Activated T-helper 9 cell treated with anti-CD3 and anti-CD28 coated beads, Interleukin-2, amount 50 U/mL, for 16 hours (primary cell): ENCODE measurements around the gene PFKL.

Source experiments
- DNase-seq: peaks from one replicate; pipeline ENCODE4 v3.0.0-alpha.2; 2020; ENCODE audit warnings: low read depth

Gene PFKL

DNA sequence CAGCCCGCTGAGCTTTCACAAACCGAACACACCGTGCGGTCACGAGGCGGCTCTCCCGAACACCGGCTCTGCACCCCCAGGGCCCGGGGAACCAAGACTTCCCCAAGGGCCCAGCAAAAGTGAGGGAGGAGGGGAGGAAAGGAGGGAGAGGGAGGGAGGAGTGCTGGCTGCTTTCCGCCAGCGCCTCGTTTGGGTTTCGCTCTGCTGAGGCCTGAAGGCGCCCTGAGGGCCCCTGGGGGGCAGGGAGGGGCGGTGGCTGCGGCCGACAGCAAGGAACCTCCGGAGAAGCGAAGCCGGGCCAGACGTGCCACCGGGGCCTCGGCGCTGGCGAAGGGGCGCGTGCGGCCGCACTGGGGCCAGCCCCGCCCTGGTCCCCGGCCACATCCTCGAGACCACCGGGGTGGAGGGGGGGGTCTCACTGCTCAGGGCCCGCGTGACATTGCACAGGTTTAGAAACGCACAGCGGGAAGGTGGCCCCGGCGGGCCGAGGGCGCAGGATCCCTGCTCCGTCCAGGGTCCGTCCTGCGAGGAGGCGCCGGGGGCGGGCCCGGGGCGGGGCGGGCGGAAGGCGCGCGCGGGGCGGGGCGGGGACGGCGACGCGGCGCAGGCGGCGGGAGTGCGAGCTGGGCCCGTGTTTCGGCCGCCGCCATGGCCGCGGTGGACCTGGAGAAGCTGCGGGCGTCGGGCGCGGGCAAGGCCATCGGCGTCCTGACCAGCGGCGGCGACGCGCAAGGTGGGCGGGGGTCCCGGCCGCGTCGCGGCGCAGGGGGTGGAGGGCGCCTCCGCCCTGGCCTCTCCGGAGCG is at the start of gene PFKL:
TSS of gene PFKL (plus strand) at position 596 of the 804 bp plus-strand sequence. CDS start at position 649, 53 bp downstream.
- peak; percentile 46 for DNase-seq

DNA sequence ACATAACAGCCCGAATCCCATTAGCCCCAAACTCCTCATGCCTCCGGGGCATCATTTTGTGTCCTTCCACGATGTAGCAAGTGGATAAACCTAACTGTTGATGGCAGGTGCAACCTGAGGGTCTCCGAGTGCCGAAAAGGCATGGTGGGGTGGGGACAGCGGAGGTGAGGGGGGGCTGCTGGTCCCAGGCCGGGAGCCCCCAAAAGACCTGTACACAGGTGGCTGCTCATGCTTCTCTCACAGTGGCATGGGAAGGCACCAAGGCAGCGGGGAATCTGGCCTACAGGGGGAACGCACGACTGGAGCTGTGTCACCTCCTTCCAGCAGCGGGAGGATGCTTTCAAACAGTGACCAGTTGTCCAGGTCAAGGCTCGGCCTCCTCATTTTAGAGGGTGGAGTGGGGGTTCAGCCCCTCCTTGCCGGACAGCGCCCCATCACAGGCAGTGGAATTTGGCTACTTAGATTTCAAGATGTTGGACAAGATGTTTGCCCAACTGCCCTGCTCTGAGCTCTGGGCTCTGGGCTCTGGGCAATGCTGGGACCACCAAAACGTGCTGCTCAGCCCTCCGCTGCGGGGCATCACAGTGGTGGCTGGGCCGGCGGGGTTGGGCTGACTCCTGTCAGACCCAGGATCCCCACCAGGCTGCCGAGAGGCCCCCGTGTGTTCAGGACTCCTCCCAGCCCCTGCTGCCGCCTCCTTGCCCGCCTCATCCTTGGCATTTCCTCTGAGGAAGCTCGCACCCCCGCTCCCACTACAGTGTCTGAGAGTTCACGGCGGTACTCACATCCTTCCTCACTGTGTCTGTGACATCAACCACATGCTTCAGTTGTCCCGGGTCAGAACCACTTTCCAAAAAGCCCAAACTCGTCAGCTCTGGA is 45.8 kb upstream of the PFKL start:
- no peak for DNase-seq

DNA sequence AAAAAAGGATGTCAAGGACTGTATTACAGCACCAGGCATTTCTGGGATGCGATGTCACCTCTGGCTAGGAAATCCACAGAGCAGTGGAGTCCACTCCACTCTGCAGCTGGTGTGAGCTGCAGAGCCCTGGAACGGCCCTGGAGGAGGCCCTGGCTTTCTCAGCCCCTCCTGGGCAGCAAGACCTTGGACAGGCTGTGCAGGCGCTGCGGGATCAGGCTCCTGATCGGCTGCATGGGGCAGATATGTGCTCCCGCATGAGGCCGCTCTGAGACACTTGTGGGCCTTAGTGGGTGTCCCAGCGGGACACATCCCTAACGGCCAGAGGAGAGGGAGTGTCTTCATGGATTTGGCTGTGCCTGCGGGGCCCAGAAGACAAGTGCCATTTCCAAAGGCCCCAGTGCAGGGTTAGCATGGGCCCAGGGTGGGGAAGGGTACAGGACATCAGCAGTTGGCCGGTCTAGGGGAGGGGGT is 44.3 kb upstream of the PFKL start:
- DNase-seq, result no peak

DNA sequence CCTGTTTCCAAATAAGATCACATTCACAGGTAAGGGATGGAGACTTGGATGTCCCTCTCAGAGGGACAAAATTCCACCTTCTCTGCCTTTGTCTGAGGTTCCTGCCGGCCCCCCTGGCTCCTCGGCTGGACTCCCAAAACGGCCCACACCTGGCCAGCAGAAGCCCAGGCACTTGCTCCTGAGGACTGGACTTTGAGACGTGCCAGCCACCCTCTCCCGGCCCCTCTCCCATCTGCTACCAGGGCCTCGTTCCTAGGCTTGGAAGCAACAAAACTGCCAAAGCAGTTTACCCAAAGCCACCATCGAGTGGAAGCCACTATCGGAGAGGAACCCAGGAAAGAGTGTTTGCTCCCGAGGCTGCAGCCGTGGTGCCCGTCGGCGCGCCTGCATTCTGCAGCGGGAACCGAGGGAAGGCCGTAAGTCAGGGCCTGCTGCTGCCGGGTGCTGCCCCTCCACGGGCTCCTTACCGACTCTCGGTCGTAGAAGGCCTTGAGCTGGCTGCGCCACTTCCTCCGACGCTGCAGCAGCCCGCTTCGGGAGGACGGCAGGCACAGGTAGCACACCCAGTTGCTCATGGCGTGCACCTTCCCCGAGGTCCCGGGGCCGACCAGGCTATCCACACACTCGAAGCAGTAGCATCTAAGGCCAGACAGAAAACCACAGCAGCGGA is 41.7 kb upstream of the PFKL start:
- DNase-seq, result no peak

DNA sequence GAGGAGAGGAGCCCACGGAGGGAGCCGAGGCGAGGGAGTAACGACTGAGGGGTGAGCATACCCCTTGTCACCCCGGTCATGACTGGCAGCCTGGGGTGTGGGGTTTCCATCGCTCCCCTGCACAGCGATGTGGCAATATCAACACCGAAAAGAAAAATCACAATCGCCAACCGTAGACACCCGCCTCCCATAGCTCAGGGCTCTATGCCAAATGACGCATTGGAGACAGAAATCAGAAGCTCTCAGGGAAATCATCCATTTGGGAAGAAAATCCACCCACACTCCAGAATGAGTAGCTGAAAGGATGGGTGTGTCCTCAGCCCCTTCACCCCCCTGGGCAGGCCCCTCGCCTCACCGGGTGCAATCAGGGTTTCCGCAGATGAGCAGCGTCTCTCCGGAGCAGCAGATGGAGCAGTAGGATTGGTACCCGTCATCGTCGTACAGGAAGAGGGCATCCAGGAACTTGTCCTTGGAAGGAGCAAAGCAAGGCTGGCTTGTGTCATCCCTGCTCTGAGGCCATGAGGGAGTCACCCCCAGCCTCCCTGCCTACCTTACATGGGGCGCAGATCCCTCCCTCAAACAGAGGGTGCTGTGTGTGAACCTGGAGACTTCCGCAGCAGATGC is 40.7 kb upstream of the PFKL start:
- DNase-seq, result no peak

DNA sequence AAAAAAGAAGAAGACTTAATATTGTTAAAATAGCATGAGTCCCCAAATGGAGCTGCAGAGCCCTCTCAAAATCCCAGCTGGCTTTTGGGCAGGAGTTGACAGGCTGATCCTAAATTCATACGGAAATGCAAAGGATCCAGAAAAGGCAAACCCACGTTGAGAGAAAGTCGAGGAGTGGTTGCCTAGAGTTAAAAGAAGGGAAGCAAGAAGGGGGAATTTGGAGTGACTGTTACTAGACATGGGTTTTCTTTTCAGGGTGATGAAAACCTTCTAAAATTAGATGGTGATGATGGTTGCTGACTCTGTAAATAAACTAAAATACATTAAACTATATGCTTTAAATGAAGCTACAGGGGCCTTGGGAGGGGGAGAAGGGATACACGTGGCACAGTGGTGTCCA is 39.8 kb upstream of the PFKL start:
- no peak for DNase-seq

DNA sequence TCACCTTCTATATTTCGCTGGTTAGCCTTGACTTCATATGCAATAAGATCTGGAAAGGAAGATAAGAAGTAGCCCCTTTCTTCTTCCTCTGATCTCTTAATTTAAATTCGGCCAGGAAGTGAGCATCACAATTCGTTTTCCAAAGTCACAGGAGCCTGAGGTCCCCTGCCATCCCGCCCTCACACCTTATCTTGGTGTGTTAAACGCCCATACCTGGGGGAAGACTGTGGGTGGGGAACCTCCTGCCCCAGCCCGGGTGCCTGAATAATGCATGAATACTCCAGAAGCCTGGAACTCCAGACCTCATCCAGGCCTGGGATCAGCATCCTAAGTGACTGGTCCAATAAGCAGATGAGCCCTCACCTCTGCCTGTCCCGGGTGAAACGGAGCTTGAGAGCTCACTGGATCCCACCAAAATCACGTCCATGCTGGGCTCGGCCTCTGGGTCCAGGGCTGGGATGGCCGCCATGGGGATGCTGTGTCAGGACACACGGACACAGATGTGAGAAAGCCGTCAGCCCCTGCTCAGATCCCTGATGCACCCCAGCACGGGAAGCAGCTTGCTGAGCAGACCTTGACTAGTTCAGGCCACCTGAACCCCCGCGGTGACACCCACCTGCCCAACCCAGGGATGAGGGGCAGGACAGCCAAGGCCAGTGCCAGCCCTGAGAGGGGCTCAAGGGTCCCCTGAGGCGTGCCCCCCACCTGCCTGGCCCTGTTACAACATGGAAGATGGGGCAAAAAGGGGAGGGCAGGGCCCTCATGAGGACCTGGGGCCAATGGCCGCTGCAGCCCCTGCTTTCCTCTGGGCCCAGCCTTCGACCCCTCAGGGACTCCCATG is 38.8 kb upstream of the PFKL start:
- no peak for DNase-seq

DNA sequence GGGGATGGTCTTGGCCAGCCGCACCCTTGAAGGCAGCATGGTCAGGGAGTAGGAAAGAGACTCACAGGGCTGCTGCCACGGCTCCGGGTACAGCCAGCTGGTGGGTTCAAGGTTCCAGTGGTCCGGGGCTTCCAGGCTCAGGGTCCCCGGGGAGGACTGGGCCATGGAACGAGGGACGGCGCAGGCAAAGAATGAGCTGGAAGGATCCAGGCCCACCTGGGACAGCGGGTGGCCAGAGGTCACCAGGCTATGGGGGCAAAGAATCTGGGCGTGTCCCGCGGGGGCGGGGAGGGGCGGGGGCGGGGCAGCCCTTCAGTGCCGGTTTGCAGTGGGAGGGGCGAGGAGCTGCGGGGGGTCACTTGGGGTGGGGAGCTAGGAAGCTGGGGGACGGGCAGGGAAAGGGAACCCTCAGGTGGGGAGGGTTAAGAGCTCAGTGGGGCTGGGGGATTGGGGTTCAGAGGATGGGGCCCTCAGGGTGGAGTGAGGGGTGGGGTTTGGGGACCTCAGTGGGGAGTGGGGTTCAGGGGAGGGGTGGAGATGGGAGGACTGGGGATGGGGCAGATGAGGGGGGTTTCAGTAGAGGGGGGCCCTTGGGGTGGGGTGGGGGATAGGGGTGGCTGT is 38.1 kb upstream of the PFKL start, which contains the start of gene DNMT3L:
TSS of gene DNMT3L (minus strand) at position 223 of the 621 bp plus-strand sequence. CDS start 638 bp downstream, outside the sequence.
- DNase-seq, result no peak

DNA sequence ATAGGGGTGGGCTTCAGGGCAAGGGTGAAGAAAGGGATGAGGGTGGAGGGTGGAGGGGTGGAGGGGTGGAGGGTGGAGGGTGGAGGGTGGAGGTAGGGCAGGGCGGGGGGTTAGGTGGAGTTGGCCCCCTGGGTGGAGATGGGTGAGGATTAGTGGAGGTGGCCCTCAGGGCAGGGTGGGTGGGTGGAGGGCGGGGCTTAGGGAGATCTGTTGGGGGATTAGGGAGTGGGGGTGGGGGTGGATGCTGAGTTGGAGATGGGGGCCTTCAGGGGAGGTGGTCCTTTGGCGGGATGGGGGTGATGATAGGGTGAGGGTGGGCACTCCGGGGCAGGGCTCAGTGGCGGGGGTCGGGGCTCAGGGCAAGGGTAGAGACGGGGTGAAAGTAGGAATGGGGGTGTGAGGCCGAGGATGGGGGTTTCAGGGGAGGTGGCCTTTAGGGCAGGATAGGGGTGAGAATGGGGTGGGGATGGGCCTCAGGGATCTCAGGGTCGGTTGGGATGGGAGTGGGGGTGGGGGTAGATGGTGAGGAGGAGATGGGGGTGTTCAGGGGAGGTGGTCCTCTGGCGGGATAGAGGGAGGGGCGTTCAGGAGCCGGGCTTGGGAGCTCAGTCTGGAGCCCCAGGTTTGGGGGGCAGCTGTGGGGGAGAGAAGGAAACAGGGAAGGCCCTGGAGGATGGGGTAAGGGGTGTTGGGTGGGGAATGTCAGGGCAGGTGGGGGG is 37.4 kb upstream of the PFKL start:
- no peak for DNase-seq

DNA sequence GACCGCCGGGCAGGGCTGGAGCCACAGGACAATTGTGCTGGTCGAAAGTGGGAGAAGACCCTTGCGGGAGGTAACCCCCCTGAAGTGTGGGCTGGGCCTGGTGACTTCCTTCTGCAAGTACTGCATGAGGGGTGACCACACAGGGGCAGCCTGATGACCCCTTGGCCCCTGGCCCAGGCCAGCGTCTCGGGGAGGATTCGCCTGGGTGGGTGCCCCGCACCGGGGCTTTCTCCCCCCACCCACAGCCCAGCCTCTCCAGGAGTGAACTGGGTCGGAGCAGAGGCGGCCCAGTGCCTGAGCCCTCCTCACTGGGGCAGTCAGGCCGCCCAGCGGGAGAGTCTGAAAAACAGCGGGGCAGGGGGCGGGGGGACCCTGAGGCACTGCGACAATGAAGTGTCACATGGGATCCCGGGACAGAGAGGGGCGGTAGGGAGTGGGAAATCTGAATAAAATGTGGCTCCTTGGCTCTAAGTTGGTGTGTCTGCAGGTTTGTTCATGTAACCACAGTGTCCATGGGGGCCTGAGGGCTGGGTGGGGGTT is 36.6 kb upstream of the PFKL start:
- DNase-seq, result no peak

DNA sequence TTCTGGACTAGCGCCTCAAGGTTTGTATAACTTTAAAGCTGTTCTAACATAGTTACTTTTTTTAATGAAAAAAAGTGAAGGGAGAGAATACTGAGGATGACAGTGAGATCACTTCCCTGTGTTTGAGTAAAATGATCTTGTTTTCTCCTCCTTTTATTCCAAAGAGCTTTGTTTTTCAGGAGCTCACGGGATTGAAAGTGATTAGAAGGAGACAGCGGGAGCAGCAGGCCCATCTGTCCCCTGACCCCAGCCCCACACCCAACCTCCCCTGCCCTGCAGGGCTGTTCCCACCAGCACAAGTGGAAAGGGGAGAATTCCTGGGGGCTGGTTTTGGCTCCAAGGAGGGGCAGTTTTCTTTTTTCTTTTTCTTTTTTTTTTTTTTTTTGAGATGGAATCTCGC is 36.1 kb upstream of the PFKL start:
- no peak for DNase-seq

DNA sequence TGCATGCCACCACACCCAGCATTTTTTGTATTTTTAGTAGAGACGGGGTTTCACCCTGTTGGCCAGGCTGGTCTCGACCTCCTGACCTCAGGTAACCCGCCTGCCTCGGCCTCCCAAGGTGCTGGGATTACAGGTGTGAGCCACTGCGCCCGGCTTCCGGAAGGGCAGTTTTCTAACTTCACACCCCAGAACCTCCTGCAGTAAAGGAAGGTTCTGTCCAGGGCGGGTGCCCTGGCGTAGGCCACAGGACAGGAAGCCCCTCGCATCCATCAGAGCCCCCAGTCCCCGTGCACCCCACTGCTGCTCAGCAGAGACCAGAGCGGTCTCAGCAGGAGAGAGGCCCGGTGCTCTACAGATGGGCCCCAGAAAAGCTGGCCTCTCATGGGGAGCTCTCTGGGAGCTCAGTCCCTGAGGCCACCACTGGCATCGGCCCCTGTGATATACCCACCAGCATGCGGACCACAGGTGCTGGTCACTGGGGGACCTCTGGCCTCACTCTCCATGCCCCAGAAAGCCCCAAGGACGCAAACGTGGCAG is 34.1 kb upstream of the PFKL start:
- no peak for DNase-seq

DNA sequence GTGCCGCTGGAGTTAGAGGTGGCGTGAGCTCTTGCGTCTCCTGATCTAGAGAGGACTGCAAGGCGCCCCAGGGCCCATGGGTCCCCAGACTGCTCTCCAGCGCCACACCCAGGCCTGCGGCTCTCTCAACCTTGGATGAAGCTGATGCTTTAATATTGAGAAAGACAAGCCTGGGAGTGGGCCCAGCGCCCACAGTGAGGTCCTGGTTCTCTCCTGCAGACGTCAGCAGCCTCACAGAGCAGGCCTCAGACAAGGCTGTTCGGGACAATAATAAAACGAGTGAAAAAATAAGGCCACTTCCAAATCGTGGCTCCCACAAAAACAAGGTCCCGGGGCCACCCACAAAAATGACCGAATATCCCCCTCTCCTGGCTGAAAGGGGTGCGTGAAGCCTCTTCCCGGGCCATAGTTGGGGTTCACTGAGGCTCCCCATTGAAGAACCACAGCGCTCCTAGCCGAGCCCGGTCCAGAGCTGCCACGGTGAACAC is 32.2 kb upstream of the PFKL start:
- no peak for DNase-seq

DNA sequence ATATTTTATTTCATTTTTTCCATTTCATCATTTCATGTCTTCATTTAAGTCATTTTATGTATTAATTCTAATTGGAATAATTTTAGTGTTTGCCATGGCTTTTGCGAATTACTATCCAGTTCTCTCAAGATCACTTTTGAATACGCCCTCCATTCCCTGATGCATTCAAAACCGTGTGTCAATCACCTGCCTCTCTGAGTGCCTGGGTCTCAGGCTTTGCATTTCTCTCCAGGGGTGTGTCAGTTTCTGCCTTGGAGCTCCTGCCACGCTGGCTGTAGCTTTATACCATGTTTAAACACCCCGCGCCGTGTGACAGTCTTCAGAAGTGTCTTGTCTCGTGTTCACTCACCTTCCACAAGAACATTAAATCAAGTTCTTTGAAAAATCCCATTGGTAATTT is 30.8 kb upstream of the PFKL start:
- no peak for DNase-seq

DNA sequence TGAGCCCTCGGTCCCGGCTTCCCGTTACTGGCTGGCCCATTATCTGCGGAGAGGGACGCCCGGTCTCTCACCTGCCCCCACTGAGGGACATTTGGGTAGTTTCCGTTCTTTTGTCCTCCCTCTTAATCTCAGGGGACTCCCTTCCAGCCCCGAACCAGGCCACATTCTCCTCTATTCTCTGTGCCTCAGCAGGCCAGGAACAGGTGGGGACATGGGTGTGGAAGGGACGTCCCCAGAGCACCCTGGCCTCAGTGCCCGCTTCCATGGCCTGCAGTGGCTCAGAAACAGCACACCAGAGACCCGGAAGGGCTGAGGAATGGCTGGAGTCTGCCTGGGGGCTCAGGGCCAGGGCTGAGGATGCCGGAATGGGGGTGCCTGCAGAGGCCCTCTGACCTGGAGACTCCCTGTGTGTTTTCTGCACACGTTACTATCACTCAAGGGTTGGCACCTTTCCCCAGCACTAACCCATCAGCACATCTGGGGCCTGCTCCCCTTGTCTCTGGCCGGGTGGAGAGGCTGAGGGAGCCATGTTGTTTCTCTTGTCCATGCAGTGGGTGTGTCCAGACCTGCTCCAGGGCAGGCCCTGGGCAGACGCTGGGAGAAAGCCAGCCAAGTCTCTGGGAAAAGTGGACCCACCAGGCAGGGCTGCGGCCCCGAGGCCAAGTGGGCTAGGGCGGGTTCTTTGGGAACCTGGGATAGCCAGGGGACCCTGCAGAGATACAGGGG is 28.1 kb upstream of the PFKL start:
- no peak for DNase-seq

DNA sequence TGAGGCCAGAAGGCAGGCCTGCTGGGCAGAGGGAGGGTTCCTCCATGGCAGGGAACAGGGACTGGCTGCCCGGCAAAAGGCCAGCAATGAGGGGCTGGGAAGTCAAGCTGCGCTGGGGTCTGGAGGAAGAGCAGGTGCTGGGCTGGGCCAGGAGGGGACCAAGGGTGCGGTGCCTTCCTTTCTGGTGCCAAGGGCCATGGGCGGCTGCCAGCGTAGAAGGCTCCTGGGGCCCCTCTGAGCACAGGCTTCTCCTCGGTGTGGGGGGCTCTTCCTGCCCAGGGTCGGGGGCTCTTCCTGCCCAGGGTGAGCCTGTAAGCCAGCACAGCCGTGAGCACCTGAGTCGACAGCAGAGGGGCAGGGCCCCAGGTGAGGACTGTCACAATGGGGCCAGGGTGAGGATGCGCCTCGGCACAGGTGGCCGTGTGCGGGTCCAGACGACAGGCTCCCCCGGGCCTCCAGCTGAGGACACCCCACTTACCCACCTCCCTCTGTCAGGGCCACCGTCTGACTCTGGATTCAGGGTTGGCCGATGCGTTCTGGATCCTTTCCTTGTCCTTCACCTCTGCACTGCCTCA is 27.5 kb upstream of the PFKL start:
- DNase-seq, result no peak

DNA sequence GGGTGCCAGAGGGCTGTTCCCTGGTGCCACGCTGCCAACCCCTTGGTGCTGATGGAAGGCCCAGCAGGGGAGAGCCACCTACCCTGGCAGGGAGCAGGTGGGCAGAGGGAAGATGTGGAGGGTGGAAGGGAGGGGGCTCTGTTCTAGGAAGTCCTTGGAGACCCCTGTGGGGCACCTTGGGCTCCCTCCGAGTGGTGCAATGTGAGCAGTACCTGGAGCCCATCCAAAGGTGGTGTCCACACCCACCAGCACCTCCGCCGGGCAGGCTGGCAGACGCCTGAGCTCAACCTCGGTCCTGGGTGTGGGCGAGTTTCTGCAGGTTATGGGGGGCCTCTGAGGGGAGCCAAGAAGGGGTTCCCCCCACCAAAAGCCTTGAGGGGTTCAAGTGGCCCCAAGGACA is 26.8 kb upstream of the PFKL start:
- DNase-seq, result no peak

DNA sequence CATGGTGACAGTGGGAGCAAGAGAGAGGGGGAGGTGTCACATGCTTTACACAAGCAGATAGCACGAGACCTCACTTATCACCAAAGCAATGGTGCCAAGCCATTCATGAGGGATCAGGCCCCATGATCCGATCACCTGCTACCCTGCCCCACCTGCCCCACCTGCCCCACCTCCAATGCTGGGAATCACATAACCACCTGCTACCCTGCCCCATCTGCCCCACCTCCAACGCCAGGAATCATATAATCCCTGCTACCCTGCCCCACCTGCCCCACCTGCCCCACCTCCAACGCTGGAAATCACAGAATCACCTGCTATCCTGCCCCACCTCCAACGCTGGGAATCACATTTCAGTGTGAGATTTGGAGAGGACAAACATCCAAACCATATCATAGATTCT is 24.8 kb upstream of the PFKL start:
- DNase-seq, result no peak
